Naive thymus-derived CD8-positive, alpha-beta T cell (primary cell): ENCODE measurements around the gene MAP1LC3B2. TPM values are rescaled to one million over a fixed set of nuclear protein-coding genes. Genes with fewer than 3 reads are reported as not detected.

Source experiments
- ATAC-seq, 2 donors: fragments of 150-1000 bp; cut with Tn5 transposase in 1 of 2; sonication (Bioruptor Pico), chemical (Tn5 transposase) in 1 of 2; 1 replicate in 1 of 2; 2 replicates in 1 of 2; pipeline ENCODE4 v1.10.0; 2021; ENCODE audit warnings: mild to moderate bottlenecking in 2 of 2, moderate library complexity in 2 of 2
- POLR2A ChIA-PET: fragments of 350-600 bp; sonication (Branson Sonifier 250); formaldehyde crosslinking; loops from one replicate; lab custom pipeline; 2021; ENCODE audit warnings: antibody characterized with exemption; lab: Charles Lee
- DNase-seq, 10 donors: peaks; one replicate each; pipeline versions ENCODE4 v3.0.0 to v3.0.0-alpha.2; 2020 to 2022
- H3K27ac Mint-ChIP-seq, 10 donors: one replicate each; pipeline ENCODE4 v1.8.0; 2020 to 2022; ENCODE audit warnings: mild to moderate bottlenecking in 10 of 10, mixed read lengths in 10 of 10, moderate library complexity in 4 of 10, inconsistent platforms in 1 of 10
- H3K27me3 Mint-ChIP-seq, 5 donors: one replicate each; pipeline ENCODE4 v1.8.0; 2021 to 2022; ENCODE audit warnings: mixed read lengths in 5 of 5
- H3K36me3 Mint-ChIP-seq, 3 donors: one replicate each; pipeline ENCODE4 v1.8.0; 2020 to 2022; ENCODE audit warnings: mixed read lengths in 3 of 3, mild to moderate bottlenecking in 2 of 3, inconsistent platforms in 1 of 3
- H3K4me1 Mint-ChIP-seq, 4 donors: one replicate each; pipeline ENCODE4 v1.8.0; 2021 to 2022; ENCODE audit warnings: mixed read lengths in 4 of 4
- H3K4me3 Mint-ChIP-seq, 10 donors: one replicate each; pipeline ENCODE4 v1.8.0; 2020 to 2022; ENCODE audit warnings: mild to moderate bottlenecking in 10 of 10, mixed read lengths in 10 of 10, moderate library complexity in 6 of 10, inconsistent platforms in 1 of 10
- H3K9me3 Mint-ChIP-seq, 9 donors: one replicate each; pipeline ENCODE4 v1.8.0; 2020 to 2022; ENCODE audit warnings: mixed read lengths in 9 of 9, mild to moderate bottlenecking in 3 of 9, inconsistent platforms in 1 of 9, moderate library complexity in 1 of 9
- polyA plus RNA-seq, 3 donors: library from polyadenylated mRNA; unstranded; fragments of 300-500 nt; fragmentation: Illumina TruSeq; gene quantifications; one replicate each; pipeline ENCODE4 v1.2.3, GENCODE V29; 2021
- total RNA-seq, 8 experiments: library from RNA in 2 of 8; stranded (reverse) in 2 of 8; gene quantifications; one replicate each; pipeline ENCODE4 v1.2.3 and lab custom pipeline; 2021 to 2026

MAP1LC3B2 gene
- total and polyA plus RNA-seq, 5 experiments from 2014 or later: 1.1 to 10.3 (median 5.4) TPM

DNA sequence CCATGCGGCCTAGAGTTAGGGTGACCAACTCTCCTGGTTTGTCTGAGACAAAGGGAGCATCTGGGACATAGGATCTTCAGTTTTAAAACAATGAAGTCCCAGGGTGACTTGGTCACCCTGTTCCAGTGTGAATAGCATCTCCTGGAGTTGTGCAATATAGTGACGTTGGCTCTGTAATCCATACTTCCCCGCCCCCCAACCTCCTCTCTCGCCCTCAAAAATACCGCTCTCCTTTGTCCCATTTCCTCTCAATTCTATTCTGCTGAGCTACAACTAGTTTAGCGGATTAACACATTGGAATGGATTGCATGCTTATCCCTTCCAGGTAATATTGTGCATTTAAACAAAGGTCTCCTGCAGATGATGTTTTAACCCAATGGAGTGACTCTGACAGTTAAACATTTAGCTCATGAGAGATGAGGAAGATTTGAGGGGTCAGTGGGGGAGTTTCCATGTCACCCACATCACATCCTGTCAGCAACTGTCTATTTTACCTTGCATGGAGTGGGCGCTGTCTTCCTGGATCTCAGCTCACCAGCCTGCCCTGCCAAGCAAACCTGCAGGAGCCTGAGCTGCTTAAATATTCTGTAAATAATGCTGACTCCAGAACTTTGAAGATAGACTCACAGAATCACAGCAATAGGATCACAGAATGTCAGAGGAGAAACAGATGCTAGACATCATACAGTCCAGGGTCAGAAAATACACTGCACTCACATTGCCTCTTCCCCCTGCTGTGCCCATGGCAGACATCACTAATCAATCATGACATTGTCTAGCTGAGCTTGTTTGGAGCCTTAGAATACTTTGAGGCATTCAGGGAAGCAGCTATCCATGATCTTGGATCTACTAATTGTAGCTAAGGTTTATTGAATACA is 43.0 kb downstream of the MAP1LC3B2 start:
- Mint-ChIP-seq H3K27ac (peak overlapping the region in 1 of 10 donors; percentile 0), H3K36me3 (peaks cover 0 to 2% (median 0%) of the 10 kb centered on the region in 3 donors)

DNA sequence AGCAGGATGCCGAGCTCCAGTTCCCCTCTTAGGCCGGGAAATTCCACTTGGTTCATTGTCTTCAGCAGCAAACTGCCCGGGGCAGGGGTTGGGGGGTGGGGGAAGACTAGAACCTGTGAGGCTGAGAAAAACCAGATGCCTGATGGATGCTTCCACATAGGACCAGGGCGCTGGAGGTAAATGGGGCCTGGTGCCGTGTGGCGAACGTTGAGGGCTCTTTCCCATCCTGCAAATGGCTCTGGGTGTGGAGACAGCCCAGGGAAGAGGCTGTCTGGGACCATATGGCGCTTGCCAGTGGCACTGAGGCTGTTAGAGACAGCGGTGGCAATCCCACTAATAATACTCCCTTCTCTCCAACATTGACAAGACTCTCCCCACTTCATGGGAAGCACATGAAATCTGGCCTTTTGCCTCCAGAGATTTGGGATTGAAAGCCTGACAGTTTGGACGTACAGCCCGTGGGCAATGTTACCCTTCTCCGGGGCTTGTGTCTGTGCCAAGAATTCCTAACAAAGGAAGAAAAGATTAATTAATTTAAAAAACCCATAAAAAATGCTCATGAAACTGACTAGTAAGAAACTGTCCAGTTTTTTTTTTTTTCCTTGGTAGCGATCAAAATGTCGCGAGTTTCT is 44.5 kb downstream of the MAP1LC3B2 start:
- peaks cover 0 to 2% (median 0%) of the 10 kb centered on the region in 5 donors for H3K27me3 Mint-ChIP-seq
- no peak for ATAC-seq
- no peak overlapping the region for H3K4me3 Mint-ChIP-seq
- H3K27ac Mint-ChIP-seq: no peak overlapping the region
- POLR2A ChIA-PET: no interaction called here
- peaks cover 0 to 2% (median 0%) of the 10 kb centered on the region in 3 donors for H3K36me3 Mint-ChIP-seq
- no peaks in the 10 kb centered on the region for H3K9me3 Mint-ChIP-seq
- DNase-seq: no peak
- H3K4me1 Mint-ChIP-seq: peaks cover 0 to 11% (median 4%) of the 10 kb centered on the region in 4 donors

More for the DNA sequence above, 43.0 kb downstream of the MAP1LC3B2 start:
- peaks cover 0 to 18% (median 5%) of the 10 kb centered on the region in 4 donors for H3K4me1 Mint-ChIP-seq
- H3K9me3 Mint-ChIP-seq: no peaks in the 10 kb centered on the region
- POLR2A ChIA-PET: no interaction called here
- peaks cover 0 to 2% (median 0%) of the 10 kb centered on the region in 5 donors for H3K27me3 Mint-ChIP-seq
- H3K4me3 Mint-ChIP-seq: no peak overlapping the region
- no peak for ATAC-seq
- DNase-seq: no peak

DNA sequence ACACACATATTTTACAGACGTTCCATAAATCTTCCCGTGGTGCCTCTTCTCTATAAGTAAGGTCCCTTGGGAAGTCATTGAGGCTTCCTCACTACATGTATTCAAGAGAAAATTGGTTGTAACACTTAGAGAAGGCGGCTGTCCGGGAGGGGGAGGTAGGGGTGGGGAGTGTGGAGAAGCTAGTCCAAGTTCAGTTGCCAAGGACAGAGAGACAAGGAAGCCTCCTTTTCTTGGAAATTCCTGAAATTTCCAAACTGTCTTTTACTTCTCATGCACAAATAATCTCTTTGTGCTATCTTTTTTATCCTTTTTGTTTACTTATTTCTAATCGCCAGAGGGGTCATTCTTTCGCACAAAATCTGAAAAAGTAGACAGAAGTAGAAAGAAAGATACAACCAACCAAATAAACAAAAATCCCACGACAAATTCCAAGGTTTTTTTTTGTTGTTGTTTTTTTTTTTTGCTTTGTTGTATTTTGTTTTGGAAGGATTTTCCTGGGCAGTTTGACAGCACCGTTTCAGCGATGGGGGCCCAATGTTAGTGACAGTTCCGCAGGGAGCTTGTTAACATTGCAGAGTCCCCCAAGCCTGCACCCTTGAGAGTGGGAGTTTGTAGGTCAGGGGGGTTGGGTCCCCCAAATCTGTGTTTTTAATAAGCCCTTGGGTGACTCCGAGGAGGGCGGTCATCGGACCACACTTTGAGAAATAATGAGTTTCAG is 45.2 kb downstream of the MAP1LC3B2 start:
- no peaks in the 10 kb centered on the region for H3K9me3 Mint-ChIP-seq
- no peak overlapping the region for H3K27ac Mint-ChIP-seq
- H3K36me3 Mint-ChIP-seq: peaks cover 0 to 2% (median 0%) of the 10 kb centered on the region in 3 donors
- peaks cover 0 to 10% (median 3%) of the 10 kb centered on the region in 4 donors for H3K4me1 Mint-ChIP-seq
- DNase-seq (no peak), ATAC-seq (no peak)
- POLR2A ChIA-PET: no interaction called here
- peaks cover 0 to 2% (median 0%) of the 10 kb centered on the region in 5 donors for H3K27me3 Mint-ChIP-seq
- no peak overlapping the region for H3K4me3 Mint-ChIP-seq

DNA sequence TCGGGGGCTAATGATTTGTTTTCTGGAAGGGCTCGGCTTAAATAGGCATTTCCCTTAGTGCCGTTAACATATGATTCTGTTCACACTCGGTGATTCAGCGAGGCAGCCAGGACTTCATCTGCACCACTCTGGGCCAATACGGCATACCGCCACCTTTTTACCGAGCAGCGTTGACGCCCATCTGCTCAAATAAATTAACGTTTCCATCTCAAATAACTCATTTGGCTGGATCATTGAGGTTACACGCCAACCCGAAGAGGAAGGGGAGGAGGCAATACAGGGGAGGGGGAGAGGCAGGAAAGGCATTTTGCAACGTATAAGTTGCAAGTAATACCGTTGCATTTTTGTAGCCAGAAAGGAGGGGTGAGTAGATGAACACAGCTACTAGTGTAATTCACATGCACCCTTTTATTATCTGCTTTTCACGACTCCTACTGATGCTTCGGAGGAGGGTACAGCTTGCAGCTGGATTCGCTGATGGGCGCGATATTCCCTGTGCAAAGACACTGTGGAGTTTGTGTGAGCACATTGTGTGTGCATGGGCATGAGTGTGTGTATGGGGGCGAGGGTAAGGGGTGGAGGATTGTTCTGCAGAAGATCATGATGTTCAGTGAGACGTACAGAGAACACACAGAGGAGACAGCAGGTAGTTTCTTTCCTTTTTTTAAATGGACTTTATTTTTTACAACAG is 45.9 kb downstream of the MAP1LC3B2 start:
- Mint-ChIP-seq H3K36me3 (peaks cover 0 to 2% (median 0%) of the 10 kb centered on the region in 3 donors), H3K4me3 (no peak overlapping the region), H3K4me1 (peaks cover 0 to 8% (median under 1%) of the 10 kb centered on the region in 4 donors), H3K27ac (peak overlapping the region in 1 of 10 donors; percentile 21), H3K27me3 (peaks cover 0 to 2% (median 0%) of the 10 kb centered on the region in 5 donors), H3K9me3 (no peaks in the 10 kb centered on the region)
- ATAC-seq (no peak), DNase-seq (no peak)
- POLR2A ChIA-PET: no interaction called here

DNA sequence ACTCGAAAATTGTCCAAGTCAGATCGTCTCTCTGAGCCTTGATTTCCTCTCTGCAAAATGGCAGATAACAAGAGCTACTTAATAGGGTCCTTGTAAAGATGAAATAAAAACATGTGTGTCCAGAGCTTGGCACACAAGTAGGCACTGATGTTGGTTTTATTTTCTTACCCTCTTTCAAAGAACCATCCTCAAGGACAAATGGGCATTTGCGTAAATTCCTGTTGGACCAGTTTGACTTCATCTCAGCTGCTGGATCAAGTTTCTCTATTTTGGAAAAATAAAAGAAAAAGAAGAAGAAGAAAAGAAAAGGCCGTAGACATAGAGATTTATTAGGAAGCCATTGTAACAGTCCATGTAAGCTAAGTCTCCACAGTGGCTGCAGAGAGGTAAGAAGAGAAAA is 47.2 kb downstream of the MAP1LC3B2 start:
- peaks cover 0 to 2% (median 0%) of the 10 kb centered on the region in 3 donors for H3K36me3 Mint-ChIP-seq
- H3K27me3 Mint-ChIP-seq: peaks cover 0 to 2% (median 0%) of the 10 kb centered on the region in 5 donors
- peaks cover 0 to 16% (median 0%) of the 10 kb centered on the region in 4 donors for H3K4me1 Mint-ChIP-seq
- ATAC-seq (no peak), DNase-seq (no peak)
- no peaks in the 10 kb centered on the region for H3K9me3 Mint-ChIP-seq
- no peak overlapping the region for H3K4me3 Mint-ChIP-seq
- POLR2A ChIA-PET: no interaction called here
- H3K27ac Mint-ChIP-seq: no peak overlapping the region

DNA sequence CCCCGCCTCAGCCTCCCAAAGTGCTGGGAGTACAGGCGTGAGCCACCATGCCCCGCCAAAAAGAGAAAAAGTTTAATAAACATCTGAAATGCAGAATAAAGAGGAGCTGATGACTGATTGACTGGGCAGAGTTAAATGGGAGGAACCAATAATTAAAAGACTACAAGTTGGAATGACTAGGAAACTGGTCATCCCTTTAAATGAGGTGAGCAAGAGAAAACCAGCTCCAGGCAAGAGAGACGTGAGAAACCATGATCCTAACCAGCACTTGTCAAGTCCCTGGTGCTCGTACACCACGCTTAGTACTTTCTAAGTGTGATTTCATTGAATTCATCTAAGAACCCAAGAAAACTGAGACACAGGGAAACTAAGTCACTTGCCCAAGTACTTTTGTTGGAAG is 47.9 kb downstream of the MAP1LC3B2 start:
- H3K36me3 Mint-ChIP-seq: peaks cover 0 to 2% (median 0%) of the 10 kb centered on the region in 3 donors
- POLR2A ChIA-PET: interaction anchor here (0.6 kb wide), 1 partner anchor 14 kb away, joined by 3 read pairs; no protein-coding TSS in a partner anchor
- DNase-seq (no peak), ATAC-seq (no peak)
- no peaks in the 10 kb centered on the region for H3K9me3 Mint-ChIP-seq
- peaks cover 0 to 2% (median 0%) of the 10 kb centered on the region in 5 donors for H3K27me3 Mint-ChIP-seq
- no peak overlapping the region for H3K4me3 Mint-ChIP-seq
- H3K4me1 Mint-ChIP-seq: peaks cover 0 to 15% (median 0%) of the 10 kb centered on the region in 4 donors
- no peak overlapping the region for H3K27ac Mint-ChIP-seq

DNA sequence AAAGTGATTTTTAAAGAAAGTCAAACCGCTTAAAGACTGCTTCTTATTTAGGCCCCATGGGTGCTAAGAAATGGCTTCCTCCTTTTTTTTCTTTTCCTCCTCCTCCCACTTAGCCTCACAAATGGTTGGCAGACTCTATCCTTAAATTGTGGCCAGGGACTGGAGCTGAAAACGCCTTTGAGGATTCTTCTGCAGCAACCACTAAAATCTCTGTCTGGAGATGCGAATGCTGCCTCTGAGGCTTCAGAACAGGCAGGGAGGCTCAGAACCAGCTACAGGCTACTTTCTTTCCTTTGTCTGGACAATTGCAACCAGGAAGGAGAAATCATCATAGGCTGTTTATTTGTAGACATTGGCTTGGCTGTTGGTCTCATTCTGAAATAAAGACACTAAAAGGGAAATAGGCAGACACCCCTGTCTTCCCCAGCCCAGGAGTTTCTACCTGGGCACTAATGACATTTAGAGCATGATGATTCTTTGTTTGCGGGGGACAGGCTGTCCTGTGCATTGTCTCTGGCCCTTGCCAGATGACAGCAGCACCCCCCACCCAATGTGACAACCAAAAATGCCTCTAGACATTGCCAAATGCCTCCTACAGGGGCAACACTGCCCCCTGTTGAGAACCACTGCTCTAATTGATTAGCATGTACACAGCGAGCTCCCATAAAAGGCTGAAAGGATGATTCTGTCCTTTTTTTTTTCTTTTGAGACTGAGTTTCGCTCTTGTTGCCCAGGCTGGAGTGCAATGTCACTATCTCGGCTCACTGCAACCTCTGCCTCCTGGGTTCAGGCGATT is 50.3 kb downstream of the MAP1LC3B2 start:
- H3K27me3 Mint-ChIP-seq: peaks cover 0 to 2% (median 0%) of the 10 kb centered on the region in 5 donors
- H3K27ac Mint-ChIP-seq: peak overlapping the region in 5 of 10 donors; percentile 7 to 53 (median 14)
- POLR2A ChIA-PET: no interaction called here

DNA sequence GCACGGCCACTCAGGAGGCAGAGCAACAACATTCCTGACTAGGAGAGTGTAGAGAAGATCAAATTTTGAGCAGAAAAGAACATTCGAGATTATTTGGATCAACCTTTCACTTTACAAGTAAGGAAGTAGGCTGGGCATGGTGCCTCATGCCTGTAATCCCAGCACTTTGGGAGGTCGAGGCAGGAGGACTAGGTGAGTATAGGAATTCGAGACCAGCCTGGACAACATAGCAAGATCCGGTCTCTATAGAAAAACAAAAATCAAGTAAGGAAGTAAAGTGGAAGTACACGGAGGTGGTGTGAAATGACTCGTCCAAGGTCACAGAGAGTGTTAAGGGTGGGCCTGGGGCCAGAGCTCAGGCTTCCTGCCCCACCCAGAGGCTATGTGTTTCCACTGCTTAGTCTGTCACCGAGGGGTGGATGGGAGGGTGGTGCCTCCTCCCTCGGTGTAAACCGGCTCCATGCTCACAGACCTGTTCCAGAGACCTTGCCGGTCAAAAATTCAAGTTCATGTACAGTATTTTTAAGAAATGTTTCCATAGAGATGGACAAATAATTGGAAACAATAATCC is 51.9 kb downstream of the MAP1LC3B2 start:
- POLR2A ChIA-PET: no interaction called here
- Mint-ChIP-seq H3K9me3 (no peaks in the 10 kb centered on the region), H3K4me1 (peaks cover 0 to 10% (median 0%) of the 10 kb centered on the region in 4 donors), H3K4me3 (no peak overlapping the region), H3K27me3 (peaks cover 0 to 3% (median 0%) of the 10 kb centered on the region in 5 donors), H3K36me3 (peaks cover 0 to 2% (median 0%) of the 10 kb centered on the region in 3 donors), H3K27ac (peak overlapping the region in 1 of 10 donors; percentile 11)
- no peak for ATAC-seq
- no peak for DNase-seq

More for the DNA sequence above, 50.3 kb downstream of the MAP1LC3B2 start:
- Mint-ChIP-seq H3K9me3 (no peaks in the 10 kb centered on the region), H3K36me3 (peaks cover 0 to 2% (median 0%) of the 10 kb centered on the region in 3 donors), H3K4me1 (peaks cover 0 to 13% (median 0%) of the 10 kb centered on the region in 4 donors), H3K4me3 (no peak overlapping the region)
- DNase-seq (peak in 7 of 10 donors; percentile 4 to 25 (median 17)), ATAC-seq (peak in 1 of 2 donors; percentile 30)

DNA sequence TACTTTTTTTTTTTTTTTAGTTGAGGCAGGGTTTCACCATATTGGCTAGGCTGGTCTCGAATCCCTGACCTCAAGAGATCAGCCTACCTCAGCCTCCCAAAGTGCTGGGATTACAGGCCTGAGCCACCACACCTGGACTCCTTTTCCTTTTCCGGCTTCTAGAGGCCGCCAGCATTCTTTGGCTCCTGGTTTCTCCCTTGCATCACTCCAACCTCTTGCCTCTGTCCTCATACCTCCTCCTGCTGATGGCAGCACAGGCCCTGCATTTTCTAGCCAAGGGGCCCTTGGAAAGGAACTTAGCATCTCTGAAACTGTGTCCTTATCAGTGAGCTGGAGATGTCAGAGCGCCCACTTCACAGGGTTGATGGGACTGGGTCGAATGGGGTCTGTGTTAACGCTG is 53.3 kb downstream of the MAP1LC3B2 start:
- no peak for DNase-seq
- POLR2A ChIA-PET: no interaction called here
- H3K27ac Mint-ChIP-seq: no peak overlapping the region
- no peaks in the 10 kb centered on the region for H3K9me3 Mint-ChIP-seq
- H3K4me3 Mint-ChIP-seq: no peak overlapping the region
- ATAC-seq: no peak
- peaks cover 0 to 3% (median 0%) of the 10 kb centered on the region in 5 donors for H3K27me3 Mint-ChIP-seq
- H3K36me3 Mint-ChIP-seq: no peaks in the 10 kb centered on the region
- peaks cover 0 to 10% (median 0%) of the 10 kb centered on the region in 4 donors for H3K4me1 Mint-ChIP-seq

DNA sequence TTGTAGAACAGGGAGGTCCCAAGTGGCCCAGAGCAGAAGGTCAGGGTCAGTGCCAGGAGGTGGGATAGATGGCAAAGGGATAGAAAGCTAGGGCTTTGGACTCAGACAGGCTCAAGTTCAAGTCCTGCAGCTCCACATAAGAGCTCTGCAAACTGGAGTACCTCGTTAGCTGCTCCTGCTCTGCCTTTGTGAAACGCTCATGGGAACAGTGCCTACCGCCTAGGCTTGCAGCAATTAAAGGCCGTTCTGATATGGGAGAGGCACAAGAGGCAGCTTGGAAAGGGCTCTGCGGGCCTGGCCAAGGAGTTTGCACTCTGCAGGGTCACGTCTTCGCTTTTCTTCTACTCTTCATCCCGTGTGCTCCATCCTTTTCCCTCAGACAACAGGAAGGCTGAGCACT is 54.1 kb downstream of the MAP1LC3B2 start:
- H3K27ac Mint-ChIP-seq: no peak overlapping the region

More for the DNA sequence above, 54.1 kb downstream of the MAP1LC3B2 start:
- Mint-ChIP-seq H3K9me3 (peaks cover 0 to 1% (median 0%) of the 10 kb centered on the region in 9 donors), H3K4me1 (peaks cover 0 to 10% (median 0%) of the 10 kb centered on the region in 4 donors), H3K27me3 (peaks cover 0 to 3% (median 0%) of the 10 kb centered on the region in 5 donors), H3K36me3 (no peaks in the 10 kb centered on the region), H3K4me3 (no peak overlapping the region)
- ATAC-seq (no peak), DNase-seq (no peak)
- POLR2A ChIA-PET: no interaction called here
